DOHH2 (cell line): Measurements from ENCODE around the gene RASGEF1B.

ENCODE experiments used
- CTCF ChIP-seq: fragments of 200-600 bp; sonication (generic); IDR thresholded peaks from one replicate; pipeline ENCODE4 v1.5.1; 2014; ENCODE audit warnings: antibody characterized with exemption, mild to moderate bottlenecking, low read depth, low read length; ENCODE audit not compliant: poor library complexity, severe bottlenecking
- EZH2phosphoT487 ChIP-seq: fragments of 200-600 bp; sonication (generic); IDR thresholded peaks from 2 replicates; pipeline ENCODE4 v1.6.1; 2017; ENCODE audit warnings: borderline replicate concordance, mild to moderate bottlenecking, antibody characterized with exemption, low read length, moderate library complexity, mixed read lengths

DNA sequence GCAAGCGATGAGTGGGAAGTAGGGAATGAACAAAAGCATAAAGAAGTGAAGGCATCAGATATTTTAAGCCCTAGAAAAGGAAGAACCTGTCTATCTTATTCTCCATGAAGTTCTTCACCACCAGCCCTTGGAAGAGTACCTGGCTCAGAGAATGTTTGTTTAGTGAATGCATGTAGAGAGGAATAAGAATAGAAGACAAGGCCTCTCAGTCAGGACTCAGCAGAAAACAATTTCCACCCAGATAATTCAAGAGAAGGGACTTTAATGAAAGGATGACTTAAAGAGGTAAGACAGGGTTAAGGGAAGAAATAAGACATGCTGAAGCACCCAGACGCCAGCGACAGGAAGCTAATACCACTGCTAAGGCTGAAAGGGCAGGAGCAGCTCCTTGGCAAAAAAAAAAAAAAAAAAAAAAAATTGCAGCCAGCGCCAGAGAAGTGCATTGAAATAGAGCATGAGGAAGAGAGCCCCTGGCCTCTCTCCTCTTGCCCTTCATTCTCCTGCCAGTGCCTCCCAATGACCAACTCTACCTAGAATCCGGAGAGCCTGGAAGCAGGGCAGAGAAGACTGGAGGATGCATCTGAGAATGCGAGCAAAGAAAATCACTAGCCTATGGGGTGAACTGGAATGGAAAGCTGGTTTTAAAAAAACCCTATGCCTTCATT lies 47.2 kb upstream of the RASGEF1B start:
- no peak for TF ChIP-seq CTCF
- no peak for TF ChIP-seq EZH2phosphoT487
